ENCODE results near the gene TNFSF13B.
A peak's percentile ranks its signal among the peaks of the same experiment; 100 is the strongest.
"Not testable (repeated sequence)": the region's sequence is repeated elsewhere in the genome, so short reads cannot be mapped to it uniquely, and the experiment has no call there.

TNFSF13B gene

GRCh38 chr13:108283110-108283509 lies 13.6 kb downstream of the TNFSF13B start:
- no peak for DNase-seq

GRCh38 chr13:108288741-108289140 lies 19.2 kb downstream of the TNFSF13B start:
- no peak for DNase-seq

- DNase-seq = no peak
These were observed 20.3 kb downstream of the TNFSF13B start for GRCh38 chr13:108289819-108290218.

GRCh38 chr13:108297114-108297513 lies 27.6 kb downstream of the TNFSF13B start:
- no peak for DNase-seq

GRCh38 chr13:108302279-108302678 lies 32.8 kb downstream of the TNFSF13B start:
- DNase-seq = no peak

GRCh38 chr13:108304170-108305016 lies 34.9 kb downstream of the TNFSF13B start:
- DNase-seq = no peak

- no peak for DNase-seq
These were observed 36.1 kb downstream of the TNFSF13B start for GRCh38 chr13:108305655-108306054.

GRCh38 chr13:108306860-108307259 lies 37.3 kb downstream of the TNFSF13B start:
- DNase-seq = peak; percentile 30

GRCh38 chr13:108311596-108311995 lies 42.1 kb downstream of the TNFSF13B start:
- DNase-seq = not testable (repeated sequence)

- DNase-seq = no peak
These were observed 43.9 kb downstream of the TNFSF13B start for GRCh38 chr13:108313382-108313781.

GRCh38 chr13:108315273-108315672 lies 45.8 kb downstream of the TNFSF13B start:
- DNase-seq = no peak

GRCh38 chr13:108315991-108316390 lies 46.5 kb downstream of the TNFSF13B start:
- DNase-seq = no peak

- no peak for DNase-seq
These were observed 46.9 kb downstream of the TNFSF13B start for GRCh38 chr13:108316413-108316812.

GRCh38 chr13:108322206-108322824 lies 52.8 kb downstream of the TNFSF13B start:
- DNase-seq = peak; percentile 58

- DNase-seq = no peak
These were observed 53.5 kb downstream of the TNFSF13B start for GRCh38 chr13:108323031-108323430.

- DNase-seq = no peak
These were observed 56.3 kb downstream of the TNFSF13B start for GRCh38 chr13:108325863-108326262.

GRCh38 chr13:108326309-108326708 lies 56.8 kb downstream of the TNFSF13B start:
- DNase-seq = peak; percentile 20

- DNase-seq = no peak
These were observed 59.3 kb downstream of the TNFSF13B start for GRCh38 chr13:108328848-108329247.

GRCh38 chr13:108332791-108333190 lies 63.3 kb downstream of the TNFSF13B start:
- DNase-seq = no peak

GRCh38 chr13:108342369-108343289 lies 73.1 kb downstream of the TNFSF13B start:
- DNase-seq = peak; percentile 37

GRCh38 chr13:108345016-108345415 lies 75.5 kb downstream of the TNFSF13B start:
- no peak for DNase-seq

- peak; percentile 25 for DNase-seq
These were observed 76.9 kb downstream of the TNFSF13B start for GRCh38 chr13:108346376-108346775.

GRCh38 chr13:108349269-108349668 lies 79.8 kb downstream of the TNFSF13B start:
- no peak for DNase-seq
